GM21717 (cell line): ENCODE results near the gene PLXNA3.

Experiments used
- ATAC-seq: cut with Tn5 transposase; IDR thresholded peaks from one replicate; pipeline ENCODE4 v1.9.1; 2021; ENCODE audit warnings: mild to moderate bottlenecking, moderate library complexity; ENCODE audit not compliant: unreplicated experiment

Gene PLXNA3

DNA sequence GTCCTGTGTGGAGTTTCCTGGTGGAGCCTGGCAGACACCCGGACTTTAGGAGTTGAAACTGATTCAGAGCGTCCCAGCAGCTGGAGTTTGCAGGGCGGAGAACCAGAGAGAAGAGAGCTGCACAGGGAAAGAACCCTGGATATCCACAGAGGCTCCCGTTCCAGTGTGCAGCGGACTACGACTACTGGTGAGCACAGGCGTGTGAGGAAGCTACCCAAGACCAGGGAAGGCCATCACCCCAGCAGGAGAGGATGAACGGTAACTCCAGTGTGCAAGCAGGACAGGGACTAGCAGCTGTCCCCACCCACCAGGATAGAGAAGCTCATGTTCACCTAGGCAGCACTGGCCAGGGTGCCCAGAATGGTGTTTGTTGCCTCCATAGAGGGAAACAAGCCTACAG, 18.7 kb downstream of the PLXNA3 start:
- no peak for ATAC-seq

DNA sequence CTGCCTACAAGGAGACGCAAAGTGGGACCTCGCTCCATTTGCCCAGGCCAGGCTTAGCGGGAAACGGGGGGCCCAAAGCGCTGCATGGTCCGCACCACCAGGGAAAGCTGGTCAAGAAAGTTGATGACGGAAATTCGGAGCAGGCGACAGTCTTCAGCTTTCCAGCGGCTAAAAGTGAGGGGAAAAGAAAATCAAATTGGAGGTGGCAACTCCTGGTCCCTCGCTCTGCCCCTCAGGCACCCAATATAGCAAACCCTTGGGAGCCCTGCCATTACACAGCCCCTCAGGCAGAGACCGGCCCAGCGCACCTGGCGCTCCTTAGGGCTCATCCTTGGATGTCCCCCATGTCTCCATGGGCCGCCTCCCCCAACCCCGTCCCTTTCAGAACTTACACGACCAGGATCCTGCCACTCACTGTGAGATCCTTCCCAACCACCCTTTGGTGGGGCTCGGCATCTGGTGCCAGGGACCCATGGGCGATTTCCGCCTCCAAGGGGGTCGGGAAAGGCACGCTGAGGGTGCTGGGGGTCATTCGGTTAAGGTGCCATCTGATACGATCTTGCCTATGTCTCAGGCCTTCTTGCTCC, 19.9 kb downstream of the PLXNA3 start:
- ATAC-seq, result no peak

DNA sequence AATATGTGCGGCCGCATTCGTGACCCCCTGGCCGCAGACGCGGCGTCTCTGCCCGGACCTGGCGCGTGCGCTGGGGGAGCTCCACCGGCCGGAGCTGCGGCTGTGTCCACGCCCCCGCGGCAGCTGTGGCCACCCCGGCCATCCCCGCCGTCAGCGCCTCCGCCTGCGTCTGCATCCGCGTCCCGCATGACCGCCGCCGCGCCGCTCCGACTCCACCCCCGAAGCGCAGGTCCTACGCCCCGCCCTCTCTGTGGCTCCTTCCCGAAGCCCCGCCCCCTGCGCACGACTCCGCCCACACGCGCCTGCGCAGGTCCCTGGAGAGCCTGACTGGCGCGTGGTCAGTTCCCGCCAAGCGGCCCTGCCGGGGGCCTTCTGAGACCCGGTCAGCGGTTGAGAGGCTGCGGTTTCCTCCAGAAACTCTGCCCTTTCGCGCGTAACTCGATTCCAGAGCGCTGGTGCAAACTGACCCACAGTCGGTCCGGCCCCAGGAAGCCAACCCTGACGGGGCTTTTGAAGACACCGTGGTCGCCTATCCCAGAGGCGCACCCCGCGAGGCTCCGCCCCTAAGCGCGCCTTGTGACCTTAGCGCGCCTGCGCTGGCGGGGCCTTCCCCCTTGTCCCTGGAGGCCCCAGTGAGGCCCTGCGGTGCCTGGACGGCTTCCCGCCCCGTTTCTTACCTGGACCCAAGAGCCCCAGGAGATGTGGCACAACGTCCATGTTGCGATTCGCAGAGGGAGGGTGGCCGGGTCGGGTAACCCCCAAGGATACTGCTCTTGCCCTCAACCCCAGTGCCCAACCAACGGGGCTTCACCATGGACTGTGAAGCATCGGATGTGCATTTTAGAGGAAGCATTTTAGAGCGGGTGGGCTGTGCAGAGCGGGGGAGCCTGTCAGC, 20.9 kb downstream of the PLXNA3 start, which contains the start of gene LAGE3:
Gene LAGE3, minus strand, starts transcription at position 554 of the 895 bp plus-strand sequence. Its CDS starts 366 bp downstream, at position 188.
- peak; percentile 78 for ATAC-seq

DNA sequence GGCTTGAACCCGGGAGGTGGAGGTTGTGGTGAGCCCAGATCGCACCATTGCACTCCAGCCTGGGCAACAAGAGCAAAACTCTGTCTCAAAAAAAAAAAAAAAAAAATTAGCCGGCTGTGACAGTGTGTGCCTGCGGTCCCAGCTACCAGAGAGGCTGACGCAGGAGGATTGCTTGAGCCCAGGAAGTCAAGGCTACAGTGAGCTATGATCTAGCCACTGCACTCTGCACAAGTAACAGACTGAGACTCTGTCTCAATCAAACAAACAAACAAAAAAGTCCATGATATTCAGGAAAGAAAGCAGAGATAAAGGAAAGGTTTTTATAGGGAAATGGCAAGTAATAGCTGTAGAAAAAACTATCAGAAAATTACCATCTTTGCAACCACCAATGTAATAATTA, 23.1 kb downstream of the PLXNA3 start:
- no peak for ATAC-seq

DNA sequence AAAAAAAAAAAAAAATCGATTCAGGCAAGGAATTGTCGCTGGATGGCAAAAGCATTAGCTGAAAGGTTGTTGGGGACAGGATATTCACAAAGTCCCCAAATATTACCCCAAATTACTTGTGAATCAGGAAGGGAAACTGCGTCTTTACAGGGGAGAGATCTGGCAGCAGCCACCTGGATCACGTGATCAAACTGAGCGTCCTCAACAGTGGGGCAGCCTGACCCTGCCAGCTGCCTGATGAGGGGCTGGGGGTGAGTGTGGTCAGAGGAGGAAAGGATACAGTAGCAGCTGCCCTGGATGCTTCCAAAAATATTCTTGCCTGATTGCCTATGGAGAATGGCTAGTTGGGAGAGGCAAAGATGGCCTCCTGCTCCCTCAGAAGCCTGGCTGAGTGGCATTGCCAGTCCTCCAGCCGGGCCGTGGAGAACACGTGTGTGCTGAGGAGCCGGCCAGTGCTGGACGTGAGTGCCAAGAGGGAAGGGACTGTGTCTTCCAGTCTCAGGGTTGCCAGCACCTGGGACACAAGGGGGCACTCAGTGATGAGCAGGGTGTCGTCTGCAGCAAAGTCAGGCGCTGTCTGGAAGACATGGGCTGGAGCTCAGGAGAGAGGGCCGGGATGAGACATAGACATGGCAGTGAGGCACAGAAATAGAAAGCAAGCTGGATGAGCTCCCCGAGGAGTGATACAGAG, 24.0 kb downstream of the PLXNA3 start:
- ATAC-seq, result no peak

DNA sequence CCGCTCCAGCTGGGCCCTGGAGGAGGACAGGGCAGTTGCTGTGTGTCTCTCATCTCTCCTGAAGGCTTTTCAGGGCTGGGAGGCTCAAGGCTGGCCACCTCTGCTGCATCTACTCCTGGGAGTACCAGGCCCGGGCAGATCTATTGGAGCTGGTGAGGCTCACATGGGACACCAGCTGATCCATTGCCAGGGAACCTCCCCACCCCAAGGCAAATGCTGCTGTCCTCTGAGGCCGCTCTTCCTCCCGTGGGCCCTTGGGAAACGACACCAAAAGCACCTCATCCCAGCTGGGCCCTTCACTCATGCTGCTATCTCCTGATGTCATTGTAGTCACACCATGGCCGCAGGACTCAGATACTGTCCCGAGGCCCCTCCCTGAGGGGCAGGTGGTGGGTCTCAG, 24.7 kb downstream of the PLXNA3 start:
- no peak for ATAC-seq

DNA sequence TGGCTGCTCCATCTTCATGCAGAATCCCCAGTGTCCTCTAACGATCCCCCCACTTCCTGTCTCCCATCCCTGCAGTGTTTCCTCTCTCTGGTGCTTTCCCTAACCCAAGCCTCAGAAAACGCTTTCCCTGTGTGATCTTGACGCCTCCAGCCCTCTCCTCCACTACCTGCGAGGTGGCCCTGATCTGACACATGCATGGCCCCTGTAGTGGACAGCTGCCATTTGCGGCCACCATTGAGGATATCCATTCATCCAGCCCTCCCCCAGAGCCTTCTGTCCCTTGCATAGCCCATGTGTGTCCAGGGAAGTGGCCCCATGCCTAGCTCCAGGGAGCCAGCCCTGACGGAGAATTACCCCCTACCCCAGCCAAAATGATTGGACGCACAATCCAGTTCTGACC, 25.2 kb downstream of the PLXNA3 start:
- ATAC-seq, result no peak

DNA sequence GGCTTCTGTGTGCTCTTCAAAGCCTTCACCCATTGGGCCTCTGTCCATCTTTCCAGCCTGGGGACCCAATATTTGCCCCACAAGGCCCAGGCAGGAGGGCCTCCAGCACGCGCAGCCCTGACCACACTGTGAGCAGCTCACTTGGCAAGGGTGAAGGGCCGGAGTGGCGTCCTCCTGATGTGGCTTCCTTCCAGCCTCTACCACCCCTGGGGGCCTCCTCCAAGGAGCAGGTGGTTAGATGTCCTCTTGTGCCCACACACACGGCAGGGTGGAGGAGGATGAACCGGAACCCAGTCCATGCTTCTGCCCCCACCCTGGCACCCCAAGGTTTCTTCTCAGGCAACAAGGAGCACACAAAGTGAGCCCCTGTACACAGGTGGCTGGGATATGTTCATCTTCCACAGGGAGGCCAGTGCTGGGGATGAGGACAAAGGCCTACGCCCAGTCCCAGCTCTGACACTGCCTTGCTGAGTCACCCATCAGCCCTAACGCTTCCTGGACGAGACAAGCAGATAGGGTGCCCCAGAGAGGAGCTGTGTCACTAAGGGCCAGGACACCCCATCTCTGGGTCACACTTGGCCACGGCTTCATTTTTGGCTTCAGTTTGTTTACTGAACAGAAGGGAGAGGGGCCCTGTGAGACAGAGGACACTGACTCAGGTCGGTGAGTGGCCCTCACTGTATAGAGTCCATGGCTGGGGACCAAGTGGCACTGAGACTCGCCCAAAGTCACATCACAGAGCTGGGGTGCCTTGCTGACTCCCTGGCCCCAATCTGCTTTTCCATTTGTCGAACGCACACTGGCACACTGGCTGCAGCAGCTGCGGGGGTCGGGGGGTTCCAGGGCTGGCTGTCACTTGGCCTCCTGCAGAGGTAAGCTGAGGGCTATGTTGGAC, 26.4 kb downstream of the PLXNA3 start:
- ATAC-seq, result no peak

DNA sequence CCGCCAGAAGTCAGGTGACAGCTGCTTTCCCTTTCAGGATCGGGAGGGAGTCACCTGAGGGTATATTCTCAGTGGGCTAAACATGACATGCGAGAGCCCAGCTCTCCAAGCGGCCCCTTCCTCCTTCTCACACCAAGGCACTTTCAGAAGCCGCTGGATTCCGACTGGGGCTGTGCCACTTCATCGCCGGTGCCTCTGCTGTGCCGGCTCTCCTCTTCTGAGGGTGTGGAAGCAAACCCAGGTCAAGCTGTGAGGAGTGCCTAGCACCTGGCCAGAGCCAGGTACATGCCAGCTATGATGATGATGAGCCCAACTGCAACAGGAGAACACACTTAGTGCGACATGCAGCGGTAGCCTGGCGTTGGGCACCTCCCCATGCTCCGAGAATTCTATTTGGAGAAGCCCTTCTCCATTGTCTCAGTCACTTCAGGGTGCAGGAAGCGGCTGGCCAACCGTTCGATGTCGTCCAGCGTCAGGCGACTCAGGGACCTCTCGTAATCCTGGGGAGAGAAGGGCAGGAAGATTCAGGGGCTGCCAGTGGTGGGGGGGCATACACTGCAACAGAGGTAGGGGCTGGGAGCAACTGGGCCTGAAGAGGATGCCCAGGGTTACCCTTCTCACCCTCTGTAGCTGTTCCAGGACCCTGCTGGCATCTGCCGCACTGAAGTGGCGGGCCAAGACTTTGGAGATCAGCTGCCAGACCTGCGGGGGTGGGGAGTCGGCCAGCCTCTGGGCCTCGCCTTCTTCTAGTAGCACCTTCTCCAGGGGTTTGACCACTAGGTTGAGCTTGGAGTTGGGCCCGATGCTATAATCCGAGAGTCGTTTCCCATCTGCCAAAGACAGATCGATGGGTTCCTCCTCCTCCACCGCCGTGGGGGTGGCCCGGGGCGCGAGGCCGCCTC, 27.3 kb downstream of the PLXNA3 start:
- no peak for ATAC-seq

DNA sequence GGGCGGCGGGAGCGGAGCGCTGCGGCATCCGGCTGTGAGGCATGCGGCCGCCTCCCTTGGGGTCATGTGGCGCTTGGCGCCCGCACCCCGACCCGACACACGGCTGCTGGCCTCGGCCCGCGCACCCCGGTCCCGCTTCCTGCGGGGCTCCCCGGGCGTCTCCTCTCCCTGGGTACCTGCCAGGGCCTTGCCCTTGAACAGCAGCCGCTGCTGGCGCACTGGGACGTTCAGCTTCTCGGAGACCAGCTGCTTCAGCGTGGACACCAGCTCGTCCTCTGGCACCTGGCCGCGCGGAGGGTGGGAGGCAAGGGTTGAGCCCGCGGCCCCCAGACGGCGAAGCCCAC, 27.9 kb downstream of the PLXNA3 start:
- ATAC-seq, result no peak

DNA sequence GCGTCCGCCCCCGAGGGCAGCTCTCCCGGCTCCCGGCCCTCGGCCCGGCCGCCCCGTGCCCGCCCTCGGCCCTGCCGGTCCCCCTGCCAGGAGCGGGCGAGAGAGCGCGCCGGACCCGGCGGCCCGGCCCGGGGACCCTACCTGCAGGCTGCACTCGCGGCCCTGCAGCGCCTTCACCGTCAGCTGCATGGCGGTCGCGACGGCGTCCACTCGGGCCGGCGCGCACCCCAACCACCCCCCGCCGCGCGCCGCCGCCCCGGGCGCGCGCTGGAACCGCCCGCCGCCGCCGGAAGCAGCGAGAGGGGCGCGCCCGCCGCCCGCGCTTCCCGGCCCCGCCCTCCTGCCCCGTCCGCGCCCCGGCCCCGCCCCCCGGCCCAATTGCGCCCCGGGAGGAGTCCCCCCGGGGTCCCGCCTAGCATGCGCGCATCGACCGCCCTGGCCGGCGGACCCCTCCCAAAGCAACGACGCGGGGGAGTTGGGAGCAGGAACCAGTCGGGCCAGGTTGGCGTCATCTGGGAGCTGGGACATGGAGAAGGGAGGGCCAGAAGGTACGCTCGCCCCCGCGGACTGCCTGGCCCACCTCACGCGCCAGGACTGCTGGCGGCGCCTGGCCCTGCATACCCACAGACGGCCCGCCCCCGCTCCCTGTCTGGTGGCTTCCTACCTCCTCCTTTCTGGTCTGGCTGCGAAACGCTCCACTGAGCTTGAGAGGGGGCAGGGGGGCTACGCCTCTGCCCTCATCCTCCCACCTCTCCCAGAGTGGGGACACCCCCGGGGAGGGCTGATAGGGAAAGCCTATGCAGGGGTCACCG, 28.5 kb downstream of the PLXNA3 start, which contains the start of gene UBL4A:
Gene UBL4A, minus strand, starts transcription at position 220 of the 812 bp plus-strand sequence. Its CDS starts 31 bp downstream, at position 189.
- no peak for ATAC-seq

DNA sequence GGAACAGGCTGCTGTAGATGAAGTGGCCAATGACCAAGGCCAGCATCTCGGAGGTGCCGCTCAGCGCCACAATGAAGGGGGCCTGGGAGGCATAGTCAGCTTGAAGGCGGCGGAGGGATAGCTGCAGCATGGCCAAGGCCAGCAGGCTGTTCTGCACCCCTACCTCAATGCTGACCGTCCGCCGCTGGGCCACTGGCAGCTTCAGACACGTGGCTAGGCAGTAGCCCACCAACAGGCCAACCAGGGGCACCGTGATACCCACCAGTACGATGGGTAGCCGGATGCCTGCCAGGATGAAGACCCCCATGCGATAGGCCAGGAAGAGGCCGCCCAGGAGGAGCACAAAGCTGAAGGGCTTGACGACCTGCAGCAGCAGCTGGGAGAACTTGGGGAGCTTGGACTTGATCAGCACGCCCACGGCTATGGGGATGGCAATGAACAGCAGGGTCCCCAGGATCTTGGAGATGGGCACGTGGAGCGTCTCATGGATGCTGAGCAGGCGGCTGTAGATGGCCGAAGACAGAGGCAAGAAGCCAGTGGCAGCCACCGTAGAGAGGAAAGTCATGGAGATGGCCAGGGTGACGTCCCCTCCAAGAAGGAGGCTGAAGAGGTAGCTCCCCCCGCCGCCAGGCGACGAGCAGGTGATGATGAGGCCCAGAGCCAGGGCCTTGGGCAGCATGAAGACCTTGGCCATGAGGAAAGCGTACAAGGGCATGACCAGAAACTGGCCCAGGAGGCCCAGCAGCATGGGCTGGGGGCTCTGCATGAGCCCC, 29.6 kb downstream of the PLXNA3 start:
- ATAC-seq, result no peak

DNA sequence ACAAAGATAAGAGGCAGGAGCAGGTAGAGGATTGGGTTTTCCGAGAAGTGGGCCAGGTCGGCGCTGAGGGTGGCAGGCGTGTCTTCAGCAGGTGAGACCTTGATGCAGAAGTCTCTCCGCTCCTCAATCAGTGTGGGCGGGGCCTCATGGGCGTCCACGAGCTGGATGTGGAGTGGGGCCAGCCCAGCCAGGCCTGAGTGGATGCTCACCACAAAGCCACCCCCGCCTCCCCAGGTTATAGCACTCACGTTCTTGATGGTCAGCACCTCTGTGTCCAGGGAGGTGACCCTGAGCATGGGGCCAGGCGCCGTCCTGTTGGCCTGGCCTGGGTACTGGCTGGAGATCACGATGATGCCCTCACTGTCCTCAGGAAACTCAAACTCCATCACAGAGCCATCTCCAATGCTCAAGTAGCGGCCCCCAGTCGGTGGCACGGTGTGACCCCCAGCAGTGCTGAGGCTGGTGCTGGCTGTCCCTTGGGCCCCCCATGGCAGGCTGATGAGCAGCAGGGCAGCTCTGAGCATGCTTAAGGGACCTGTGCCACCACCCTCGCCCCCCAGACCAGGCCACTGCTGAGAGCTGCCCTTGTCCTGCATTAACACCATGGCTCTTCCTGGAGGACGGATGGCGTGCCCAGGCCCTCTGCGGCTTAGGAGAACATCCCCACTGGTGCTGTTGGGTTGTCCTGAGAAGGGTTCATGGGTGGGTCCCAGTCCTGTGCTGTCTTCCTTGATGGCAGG, 30.4 kb downstream of the PLXNA3 start:
- no peak for ATAC-seq

DNA sequence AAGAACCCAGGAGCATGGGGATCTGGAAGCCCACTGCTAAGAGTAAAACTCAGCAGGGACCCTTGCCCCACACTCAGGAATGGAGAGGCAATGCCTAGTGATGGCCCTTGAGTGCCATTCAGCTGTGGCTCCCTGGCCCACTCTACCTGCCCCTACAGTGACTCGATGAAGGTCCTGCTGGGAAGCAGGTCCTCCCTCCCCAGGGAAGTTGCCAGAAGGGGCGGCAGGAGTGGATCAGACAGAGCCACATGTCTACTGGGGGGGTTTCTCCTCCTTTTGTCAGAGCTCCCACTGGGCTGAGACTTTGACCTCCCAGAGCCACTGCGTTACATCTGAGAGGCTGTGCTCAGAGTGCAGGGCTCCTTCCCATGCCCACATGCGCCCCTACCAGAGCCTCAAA, 31.1 kb downstream of the PLXNA3 start:
- no peak for ATAC-seq

DNA sequence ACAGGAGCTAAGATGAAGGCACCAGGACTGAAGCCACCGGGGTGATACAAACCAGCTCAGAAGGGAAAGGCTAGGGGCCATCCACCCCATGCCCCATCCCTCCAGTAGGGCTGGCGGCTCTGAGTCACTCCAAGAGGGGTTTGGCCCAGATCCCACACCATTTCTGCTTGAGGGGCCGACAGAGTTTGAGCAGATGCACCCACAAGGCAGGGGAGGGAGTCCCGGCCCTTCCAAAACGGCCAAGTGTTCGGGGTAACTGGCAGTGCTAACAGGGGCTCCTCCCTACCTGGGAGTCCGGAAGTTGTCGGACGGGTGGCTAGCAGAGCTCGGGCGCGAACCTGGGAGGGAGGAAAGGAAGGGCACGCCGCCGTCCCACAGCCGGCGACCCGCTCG, 31.9 kb downstream of the PLXNA3 start:
- ATAC-seq, result peak; percentile 26

DNA sequence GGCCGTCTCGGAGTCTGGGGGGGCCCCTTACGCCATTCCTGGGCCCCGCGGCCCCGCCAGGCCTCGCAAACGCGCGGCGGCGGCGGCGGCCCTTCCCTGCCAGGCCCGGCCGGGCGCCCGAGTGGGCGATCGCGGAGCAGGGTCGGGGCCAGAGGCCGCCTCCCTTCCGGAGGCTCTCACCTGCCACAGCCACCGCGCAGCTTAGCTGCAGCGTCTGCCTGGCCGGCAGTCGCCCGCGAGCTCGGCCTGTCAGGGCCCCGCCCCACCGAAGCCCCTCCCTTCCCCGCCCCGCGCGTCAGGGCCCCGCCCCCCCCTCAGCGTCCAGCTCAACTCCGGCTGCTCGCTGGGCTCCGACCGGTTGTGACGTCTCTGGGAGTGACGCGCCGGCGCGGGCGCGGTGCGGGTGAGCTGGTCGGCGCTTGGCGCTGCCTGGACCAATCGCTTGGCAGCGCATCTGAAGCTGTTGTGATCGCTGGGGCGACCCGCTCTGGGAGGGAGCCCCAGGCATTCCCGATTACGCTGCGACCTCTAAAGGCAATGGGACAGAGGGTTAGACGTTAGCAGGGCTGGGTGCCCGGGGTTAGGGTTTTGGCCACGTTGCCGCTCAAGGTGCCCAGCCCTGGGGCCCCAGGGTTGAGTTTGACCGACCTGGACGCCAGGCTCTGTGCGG, 32.5 kb downstream of the PLXNA3 start, which contains the start of gene SLC10A3:
Gene SLC10A3, minus strand, starts transcription at position 216 of the 670 bp plus-strand sequence. CDS start 1,689 bp downstream, outside the sequence.
- peak; percentile 76 for ATAC-seq

DNA sequence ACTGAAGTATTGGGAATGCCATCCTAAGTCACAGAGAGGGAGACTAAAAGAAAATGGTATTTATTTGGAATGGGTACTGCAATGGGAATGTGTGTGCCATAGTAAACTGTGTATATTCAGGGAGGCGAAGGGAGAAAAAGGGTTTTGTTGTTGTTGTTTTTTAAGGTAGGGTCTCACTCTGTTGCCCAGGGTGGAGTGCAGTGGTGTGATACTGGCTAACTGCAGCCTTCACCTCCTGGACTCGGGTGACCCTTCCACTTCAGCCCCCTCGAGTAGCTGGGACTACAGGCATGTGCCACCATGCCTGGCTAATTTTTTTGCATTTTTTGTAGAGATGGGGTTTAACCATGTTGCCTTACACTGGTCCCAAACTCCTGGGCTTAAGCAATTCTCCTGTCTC, 36.6 kb downstream of the PLXNA3 start:
- ATAC-seq, result no peak
